Measurements from ENCODE around the gene GPR183. TPM values are rescaled to one million over a fixed set of nuclear protein-coding genes. Genes with fewer than 3 reads are reported as not detected.

Gene GPR183
- total and polyA plus RNA-seq, 2 of the 8 experiments (the other 6 are each of a cell fraction or from before 2014, with no cell fraction given): not detected

- H3K23ac ChIP-seq (ENCODE audit: insufficient read length): no peak overlapping the region
- no peak overlapping the region for H3K27ac ChIP-seq (ENCODE audit: low read depth, low read length)
- H4K91ac ChIP-seq (replicated peaks; ENCODE audit: insufficient read length, low read length): no peak overlapping the region
- no peak overlapping the region for H3K4ac ChIP-seq (replicated peaks; ENCODE audit: insufficient read length, low read depth, low read length)
- H3K36me3 ChIP-seq (ENCODE audit: control insufficient read depth in 2 of 4, insufficient read depth in 4 of 4, low read length in 3 of 4): no peaks in the 10 kb centered on the region; a peak in 1 of 8 replicates
- H3K23me2 ChIP-seq (ENCODE audit: low read depth, low read length): no peaks in the 10 kb centered on the region
- no peak overlapping the region for H3K4me3 ChIP-seq (ENCODE audit: extremely low read depth in 1 of 4, insufficient read depth in 2 of 4, low read depth in 3 of 4, low read length in 4 of 4)
- H3K9me3 ChIP-seq (ENCODE audit: insufficient read depth in 2 of 2, low read depth in 1 of 2, low read length in 1 of 2): no peaks in the 10 kb centered on the region
- H4K8ac ChIP-seq (ENCODE audit: extremely low read depth, insufficient read depth, low read length): no peak overlapping the region
- H2BK5ac ChIP-seq (ENCODE audit: low read depth, low read length): no peak overlapping the region
- CTCF ChIA-PET (ENCODE audit: partially characterized antibody): interaction anchor here (0.6 to 0.7 kb wide), 3 partner anchors 121 to 699 kb away, joined by 3 to 5 read pairs (median 4); no protein-coding TSS in a partner anchor
- H4K5ac ChIP-seq (ENCODE audit: insufficient read length, low read depth, low read length): no peak overlapping the region
- H2BK15ac ChIP-seq (ENCODE audit: low read length): no peak overlapping the region
- H2AK5ac ChIP-seq (ENCODE audit: low read depth, low read length): no peak overlapping the region
- H3K9ac ChIP-seq (replicated peaks in 1 of 4; ENCODE audit: extremely low read depth in 1 of 4, low read depth in 3 of 4, low read length in 3 of 4): peak overlapping the region in 1 of 4 experiments; percentile 13; a peak in 1 of 7 replicates
- H2BK12ac ChIP-seq (ENCODE audit: low read depth, low read length): no peak overlapping the region
- no peaks in the 10 kb centered on the region for H3K27me3 ChIP-seq (replicated peaks in 1 of 4; ENCODE audit: control insufficient read depth in 3 of 4, extremely low read depth in 1 of 4, insufficient read depth in 3 of 4, low read length in 3 of 4)
- no peak overlapping the region for H2BK20ac ChIP-seq (ENCODE audit: low read length)
- DNase-seq (ENCODE audit: low read depth in 1 of 2, low spot score in 2 of 2): no peak
- FAIRE-seq: no peak
- no peak overlapping the region for H3K18ac ChIP-seq (ENCODE audit: extremely low read depth, low read length)
- H2AFZ ChIP-seq (ENCODE audit: low read length): no peak overlapping the region
- H3K79me1 ChIP-seq (ENCODE audit: low read depth, low read length): no peaks in the 10 kb centered on the region; the same call in 1 of the 2 replicates
- H3K56ac ChIP-seq (replicated peaks; ENCODE audit: insufficient read length, low read depth, low read length): no peak overlapping the region
- TF ChIP-seq CEBPB (IDR thresholded peaks at IDR 0.05; ENCODE audit: low read depth, low read length) (no peak), POU5F1 (IDR thresholded peaks at IDR 0.05; ENCODE audit: low read depth, low read length) (no peak), JUN (IDR thresholded peaks at IDR 0.05; ENCODE audit: low read depth, low read length) (no peak)
- H3K4me2 ChIP-seq (ENCODE audit: insufficient read depth in 1 of 2, low read depth in 2 of 2, low read length in 2 of 2): no peak overlapping the region
- H4K20me1 ChIP-seq (replicated peaks in 1 of 2; ENCODE audit: control insufficient read depth in 1 of 2, insufficient read depth in 2 of 2, low read length in 2 of 2): peaks cover 4 to 5% of the 10 kb centered on the region in 2 experiments
- no peak overlapping the region for H3K14ac ChIP-seq (ENCODE audit: insufficient read length)
- H2BK120ac ChIP-seq (replicated peaks; ENCODE audit: low read depth, low read length): no peak overlapping the region
- no peaks in the 10 kb centered on the region for H3K79me2 ChIP-seq (ENCODE audit: control insufficient read depth in 1 of 2, insufficient read depth in 2 of 2, low read length in 2 of 2)
- H3K4me1 ChIP-seq (replicated peaks in 1 of 4; ENCODE audit: control insufficient read depth in 3 of 4, insufficient read depth in 4 of 4, low read length in 3 of 4): peaks cover 0 to 3% (median 0%) of the 10 kb centered on the region in 4 experiments; a peak in 1 of 7 replicates
- POLR2A ChIA-PET (ENCODE audit: partially characterized antibody): no interaction called here
- WGBS, 2 experiments (ENCODE audit: extremely low coverage in 1 of 2, insufficient coverage in 1 of 2, insufficient read length in 1 of 2, insufficient replicate concordance in 2 of 2, low coverage in 1 of 2, low lambda C conversion rate in 2 of 2, missing lambda C conversion rate in 1 of 2): 96% methylated on average over 1 of the region's 1 CpG; no CpG with 5 or more reads in 1 of the 2 experiments
These were observed 6.7 kb upstream of the GPR183 start for GRCh38 chr13:99313941-99314340.
